Spleen (tissue), 11 donors: ENCODE measurements around the gene R3HDM1. TPM values are rescaled to one million over a fixed set of nuclear protein-coding genes. Genes with fewer than 3 reads are reported as not detected.

ENCODE experiments used
- DNase-seq: peaks from one replicate; pipeline ENCODE4 v3.0.0-alpha.2; 2020
- H3K27ac ChIP-seq, 8 donors: fragments of 200-600 bp; sonication (generic) in 7 of 8; 1 replicate in 4 of 8; 2 replicates in 4 of 8; pipeline versions ENCODE4 v1.5.0 to v1.8.0; 2016 to 2021; ENCODE audit warnings: inconsistent platforms in 4 of 8, mild to moderate bottlenecking in 4 of 8, moderate library complexity in 1 of 8
- H3K27me3 ChIP-seq, 7 donors: fragments of 200-600 bp; sonication (generic) in 6 of 7; replicated peaks in 1 of 7; 1 replicate in 4 of 7; 2 replicates in 3 of 7; pipeline versions ENCODE4 v1.5.0 to v1.8.0; 2016 to 2021; ENCODE audit warnings: inconsistent platforms in 3 of 7, mild to moderate bottlenecking in 1 of 7
- H3K36me3 ChIP-seq, 6 donors: fragments of 200-600 bp; sonication (generic) in 5 of 6; 1 replicate in 4 of 6; 2 replicates in 2 of 6; pipeline versions ENCODE4 v1.5.0 to v1.8.0; 2016 to 2021; ENCODE audit warnings: inconsistent platforms in 2 of 6
- H3K4me1 ChIP-seq, 6 donors: fragments of 200-600 bp; sonication (generic) in 5 of 6; 1 replicate in 3 of 6; 2 replicates in 3 of 6; pipeline versions ENCODE4 v1.5.0 to v1.8.0; 2016 to 2021; ENCODE audit warnings: inconsistent platforms in 3 of 6
- H3K4me3 ChIP-seq, 8 donors: fragments of 200-600 bp; sonication (generic) in 7 of 8; 1 replicate in 4 of 8; 2 replicates in 4 of 8; pipeline versions ENCODE4 v1.5.0 to v1.8.0; 2016 to 2021; ENCODE audit warnings: inconsistent platforms in 4 of 8, mild to moderate bottlenecking in 4 of 8, moderate library complexity in 2 of 8
- H3K9me3 ChIP-seq, 8 donors: fragments of 200-600 bp; sonication (generic) in 7 of 8; 1 replicate in 4 of 8; 2 replicates in 4 of 8; pipeline versions ENCODE4 v1.5.0 to v1.8.0; 2016 to 2021; ENCODE audit warnings: inconsistent platforms in 4 of 8
- CTCF ChIP-seq, 11 experiments: fragments of 200-600 bp in 7 of 11; fragments of 450-650 bp in 4 of 11; sonication (generic) in 4 of 11; IDR thresholded peaks in 8 of 11; conservative IDR thresholded peaks in 3 of 11; 1 replicate in 7 of 11; 2 replicates in 4 of 11; pipeline versions ENCODE4 v1.4.0 to v1.8.0; 2016 to 2021; ENCODE audit warnings: antibody characterized with exemption in 11 of 11, inconsistent platforms in 4 of 11, mild to moderate bottlenecking in 1 of 11
- POLR2A ChIP-seq, 3 donors: fragments of 450-650 bp; IDR thresholded peaks; one replicate each; pipeline ENCODE4 v1.5.1; 2017; ENCODE audit warnings: antibody characterized with exemption in 3 of 3, mild to moderate bottlenecking in 1 of 3
- POLR2AphosphoS5 ChIP-seq, 3 donors: sonication (generic); formaldehyde crosslinking; IDR thresholded peaks; one replicate each; pipeline ENCODE4 v1.5.1; 2017; ENCODE audit warnings: antibody characterized with exemption in 3 of 3
- WGBS, 5 donors: extraction: QIAGEN DNeasy Blood & Tissue Kit in 3 of 5; methylation state at CpG; one replicate each; pipeline versions ENCODE4 v1.1.5 to v1.1.7; 2013 to 2018; 5-methylcytosine and 5-hydroxymethylcytosine counted together
- intact Hi-C: fragments of 100-400 bp; cut with DNase I; formaldehyde crosslinking; loops from one replicate; pipeline ENCODE4 v1.15.0; 2023; ENCODE audit warnings: low total_unique reads
- polyA plus RNA-seq, 3 donors: library from polyadenylated mRNA; stranded (reverse); fragments of 200-250 nt; gene quantifications; one replicate each; pipeline ENCODE4 v1.2.1, GENCODE V29; 2013
- total RNA-seq, 7 donors: library from RNA; depleted of rRNA in 3 of 7; stranded (reverse); fragments of >200 nt in 3 of 7; fragmentation: NEBNext Ultra II Directional in 4 of 7; extraction: Animal tissue kit (Norgen Biotek cat#: 25700) in 4 of 7; gene quantifications; one replicate each; pipeline versions ENCODE4 v1.1.0 to v1.2.1, GENCODE V29; 2016 to 2021
- donor health status: healthy with polysubstance abuse.
- donor health status: DM: no; HTN: no; CAD: no; lungs with moderate emphysema.
- donor health status: DM: no; HTN: no; CAD: no.
- donor health status: Bipolar disorder and iron deficiency.
- donor health status: healthy.
- donor health status: DM: no; HTN: no; CAD: no.
- donor health status: DM: yes; HTN: yes; CAD: no.

R3HDM1 gene
- total and polyA plus RNA-seq, 10 donors: 8.3 to 54.7 (median 30.7) TPM

- 74 to 84% (median 82%) methylated on average over 4 of the region's 4 CpGs for WGBS, 5 donors
- TF ChIP-seq POLR2A (IDR thresholded peaks at IDR 0.05) (no peak), POLR2AphosphoS5 (IDR thresholded peaks at IDR 0.05) (no peak), CTCF (IDR thresholded peaks at IDR 0.05 in 8 of 11, conservative IDR thresholded peaks at IDR 0.05 in 3 of 11) (no peak)
- H3K9me3 ChIP-seq: no peaks in the 10 kb centered on the region
- H3K4me3 ChIP-seq: no peak overlapping the region
- intact Hi-C loops: no loop called here
- H3K4me1 ChIP-seq: no peaks in the 10 kb centered on the region
- H3K27me3 ChIP-seq: no peaks in the 10 kb centered on the region
- peaks cover 0 to 95% (median 30%) of the 10 kb centered on the region in 6 donors for H3K36me3 ChIP-seq
- no peak overlapping the region for H3K27ac ChIP-seq
- no peak for DNase-seq
Measured at GRCh38 chr2:135637456-135638087, 106.3 kb downstream of the R3HDM1 start.

GRCh38 chr2:135638825-135639224, 107.5 kb downstream of the R3HDM1 start:
- no peak for DNase-seq
- intact Hi-C loops: no loop called here
- Histone ChIP-seq H3K4me1 (no peaks in the 10 kb centered on the region), H3K36me3 (peaks cover 0 to 87% (median 32%) of the 10 kb centered on the region in 6 donors), H3K4me3 (no peak overlapping the region), H3K27ac (no peak overlapping the region), H3K9me3 (no peaks in the 10 kb centered on the region), H3K27me3 (no peaks in the 10 kb centered on the region)
- TF ChIP-seq POLR2A (IDR thresholded peaks at IDR 0.05) (no peak), CTCF (IDR thresholded peaks at IDR 0.05 in 8 of 11, conservative IDR thresholded peaks at IDR 0.05 in 3 of 11) (no peak), POLR2AphosphoS5 (IDR thresholded peaks at IDR 0.05) (no peak)
- WGBS, 5 donors: 89 to 97% (median 94%) methylated on average over 3 of the region's 3 CpGs

GRCh38 chr2:135641156-135642068, 110.1 kb downstream of the R3HDM1 start:
- no peaks in the 10 kb centered on the region for H3K9me3 ChIP-seq
- WGBS, 5 donors: 93 to 98% (median 95%) methylated on average over 7 of the region's 7 CpGs
- no peaks in the 10 kb centered on the region for H3K27me3 ChIP-seq
- no peak overlapping the region for H3K27ac ChIP-seq
- peaks cover 0 to 88% (median 36%) of the 10 kb centered on the region in 6 donors for H3K36me3 ChIP-seq
- intact Hi-C loops: no loop called here
- TF ChIP-seq POLR2A (IDR thresholded peaks at IDR 0.05): no peak
- no peak for TF ChIP-seq POLR2AphosphoS5 (IDR thresholded peaks at IDR 0.05)
- no peak for TF ChIP-seq CTCF (IDR thresholded peaks at IDR 0.05 in 8 of 11, conservative IDR thresholded peaks at IDR 0.05 in 3 of 11)
- H3K4me3 ChIP-seq: no peak overlapping the region
- H3K4me1 ChIP-seq: no peaks in the 10 kb centered on the region
- DNase-seq: no peak
